Skeletal muscle cell (primary cell): ENCODE results near the gene SCN9A.

Source experiments
- DNase-seq: peaks from one replicate; pipeline ENCODE4 v3.0.0-alpha.2; 2010; ENCODE audit warnings: low read depth
- H3K4me3 ChIP-seq: 2 replicates; pipeline ENCODE4 v1.5.1; 2011; ENCODE audit warnings: low read depth, mild to moderate bottlenecking, control low read depth, low read length, moderate library complexity

Gene SCN9A

GRCh38 chr2:166148500-166149400 is 227.0 kb downstream of the SCN9A start:
- no peak for DNase-seq
- H3K4me3 ChIP-seq = no peak overlapping the region

GRCh38 chr2:166147883-166148282 is 227.9 kb downstream of the SCN9A start:
- H3K4me3 ChIP-seq = no peak overlapping the region
- DNase-seq = no peak
